Gastroesophageal sphincter (tissue), 3 donors: ENCODE measurements around the gene SMAD2.

ENCODE experiments used
- CTCF ChIP-seq, 4 experiments: fragments of 200-600 bp in 2 of 4; fragments of 450-650 bp in 2 of 4; sonication (generic) in 1 of 4; IDR thresholded peaks; one replicate each; pipeline ENCODE4 v1.5.1; 2017 to 2019; ENCODE audit warnings: antibody characterized with exemption in 4 of 4, mild to moderate bottlenecking in 2 of 4, moderate library complexity in 2 of 4
- EP300 ChIP-seq: sonication (generic); formaldehyde crosslinking; IDR thresholded peaks from one replicate; pipeline ENCODE4 v1.6.1; 2017; ENCODE audit warnings: antibody characterized with exemption, mild to moderate bottlenecking
- POLR2A ChIP-seq, 2 donors: fragments of 450-650 bp; IDR thresholded peaks; one replicate each; pipeline ENCODE4 v1.6.1; 2017; ENCODE audit warnings: antibody characterized with exemption in 2 of 2, mild to moderate bottlenecking in 2 of 2, moderate library complexity in 1 of 2
- POLR2AphosphoS5 ChIP-seq: sonication (generic); formaldehyde crosslinking; IDR thresholded peaks from one replicate; pipeline ENCODE4 v1.6.1; 2017; ENCODE audit warnings: antibody characterized with exemption

- no peak for TF ChIP-seq POLR2A (IDR thresholded peaks at IDR 0.05)
- TF ChIP-seq POLR2AphosphoS5, result no peak
- no peak for TF ChIP-seq CTCF (IDR thresholded peaks at IDR 0.05)
- TF ChIP-seq EP300, result no peak
Measured at GRCh38 chr18:47968721-47969120, 38.3 kb upstream of the SMAD2 start.
